Hematopoietic multipotent progenitor cell treated with erythropoietin and hydrocortisone succinate and interleukin-3 and kit ligand, for 6 days (in vitro differentiated cells): ENCODE data around the gene ITM2C.
A peak's percentile ranks its signal among the peaks of the same experiment; 100 is the strongest.

Source experiments
- DNase-seq: peaks from one replicate; pipeline ENCODE4 v3.0.0-alpha.2; 2015

ITM2C gene

DNA sequence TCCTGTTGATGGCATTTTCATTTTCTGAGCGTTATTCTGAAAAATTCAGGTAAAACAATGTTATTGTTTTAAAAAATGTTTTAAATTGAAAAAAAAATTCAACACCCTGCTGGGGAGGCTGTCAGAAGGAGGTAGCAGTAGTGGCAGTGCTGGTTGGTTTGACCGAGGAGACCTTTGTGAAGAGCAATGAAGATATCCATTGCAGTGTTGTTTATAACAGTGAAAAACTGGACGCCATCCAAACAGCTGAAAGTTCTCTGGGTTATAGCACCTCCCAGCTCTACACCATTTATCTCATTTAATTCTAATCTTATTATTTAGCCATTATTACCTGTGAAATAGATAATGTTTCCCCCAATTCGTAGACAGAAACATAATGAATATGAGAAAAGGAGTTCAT is 12.6 kb upstream of the ITM2C start:
- no peak for DNase-seq

- no peak for DNase-seq
Observed at GRCh38 chr2:230861552-230862255, 3.0 kb upstream of the ITM2C start.

DNA sequence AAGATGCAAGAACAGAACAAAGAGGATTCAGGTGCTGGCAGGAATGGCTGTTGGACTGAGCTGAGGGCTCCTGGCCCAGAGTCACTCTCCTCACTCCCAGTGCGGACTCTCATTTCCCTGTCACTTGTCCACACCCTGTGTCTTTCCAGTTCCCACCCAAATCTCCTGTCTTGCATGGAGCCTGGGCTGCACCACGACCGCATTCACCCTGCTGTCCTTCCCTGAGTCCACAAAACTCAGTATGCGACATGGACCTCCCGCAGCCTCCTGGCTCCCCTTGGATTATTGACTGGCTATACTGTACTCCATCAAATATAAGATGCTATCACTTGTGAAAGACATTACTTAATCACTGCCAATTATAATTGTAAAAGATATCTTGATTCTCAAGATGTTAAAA is 2.5 kb upstream of the ITM2C start:
- DNase-seq, result no peak

- DNase-seq, result no peak
Observed at GRCh38 chr2:230863031-230863430, 1.7 kb upstream of the ITM2C start.

GRCh38 chr2:230863442-230864121 is 1.2 kb upstream of the ITM2C start:
- DNase-seq, result no peak

- DNase-seq, result no peak
Observed at GRCh38 chr2:230864122-230864604, 579 bp upstream of the ITM2C start.

- DNase-seq, result peak; percentile 26
Observed at GRCh38 chr2:230865307-230865765, 594 bp downstream of the ITM2C start.

DNA sequence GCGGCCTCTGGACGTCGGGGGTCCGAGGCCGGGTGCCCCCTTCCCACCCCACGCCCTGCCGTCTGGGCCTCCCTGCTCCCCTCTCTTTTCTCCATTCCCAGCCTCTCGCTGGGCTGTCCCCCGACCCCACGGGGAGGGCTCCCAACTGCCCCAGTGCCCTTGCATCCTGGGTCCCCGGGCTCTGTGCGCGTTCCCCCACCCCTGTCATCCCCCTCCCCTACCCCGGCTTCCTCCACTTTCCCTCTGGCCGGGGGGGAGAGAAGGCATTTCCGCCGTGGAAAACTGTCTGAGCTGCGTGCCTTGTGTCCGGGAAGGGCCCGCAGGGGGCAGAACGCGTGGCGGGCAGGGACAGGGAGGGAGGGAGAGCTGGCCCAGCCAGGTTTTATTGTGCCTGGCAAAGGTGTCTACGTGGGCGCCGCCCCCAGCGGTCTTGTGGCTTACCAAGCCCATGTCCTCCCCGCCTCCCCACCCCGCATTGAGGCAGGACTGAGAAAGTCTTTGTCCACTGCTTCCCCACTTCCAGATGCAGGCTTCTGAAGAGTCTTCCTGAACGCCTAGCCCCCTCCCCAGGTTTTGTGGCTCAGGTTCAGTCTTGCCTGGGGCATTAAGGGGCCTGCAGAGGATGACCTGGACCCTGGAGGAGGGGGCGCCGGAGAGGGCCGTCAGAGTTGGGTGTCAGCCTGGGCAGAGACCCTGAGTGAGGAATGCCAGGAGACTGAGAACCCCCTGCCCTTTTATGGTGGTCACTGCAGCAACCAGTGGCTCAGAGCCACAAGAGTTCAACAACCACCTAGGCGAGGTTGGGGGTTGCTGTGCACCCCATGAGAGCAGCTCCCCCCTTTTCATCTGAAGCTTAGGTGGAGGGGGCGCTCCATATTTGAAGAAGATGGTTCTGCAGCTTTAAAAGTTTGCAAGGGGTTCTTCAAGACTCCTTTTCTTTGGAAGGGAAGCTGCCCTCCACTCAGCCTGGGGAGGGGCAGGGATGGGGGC is 1.3 kb downstream of the ITM2C start:
- peak; percentile 39 for DNase-seq

- DNase-seq, result peak; percentile 85
Observed at GRCh38 chr2:230866756-230867523, 2.2 kb downstream of the ITM2C start.

DNA sequence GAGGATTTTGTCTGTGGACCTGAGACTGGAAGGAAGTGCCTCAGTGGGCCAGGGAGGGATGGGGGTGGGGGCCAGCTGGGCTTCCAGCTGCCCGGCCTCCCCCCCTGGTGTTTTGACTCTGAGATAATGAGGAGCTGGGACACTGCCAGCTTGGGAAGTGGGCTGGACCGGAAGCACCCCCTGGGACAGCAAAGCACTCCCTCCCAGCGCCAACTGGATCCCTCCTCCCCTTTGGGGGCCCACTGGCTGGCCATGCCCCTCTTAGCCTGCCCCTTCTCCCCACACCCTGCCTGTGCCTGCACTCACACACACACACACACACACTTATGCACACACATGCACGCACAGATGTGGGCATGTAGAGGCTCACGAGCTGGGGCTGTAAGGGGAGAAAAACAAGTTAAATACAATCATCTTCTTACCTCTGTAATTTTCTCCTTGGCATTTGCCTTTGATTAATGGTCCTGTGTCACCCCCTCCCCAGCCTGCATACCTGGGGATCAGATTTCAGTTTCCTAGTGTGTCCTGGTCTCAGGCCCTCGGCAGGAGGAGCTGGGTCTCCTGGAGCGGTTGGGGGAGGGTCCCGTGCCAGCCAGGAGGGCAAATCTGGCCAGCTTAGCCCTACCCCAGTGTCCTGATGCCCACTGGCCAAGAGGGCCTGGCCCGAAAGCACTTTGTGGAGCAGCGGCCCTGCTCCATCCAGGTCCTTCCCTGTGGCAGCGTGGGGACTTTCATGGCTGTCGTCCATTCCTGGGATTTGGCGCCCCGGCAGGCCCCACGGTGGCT is 3.6 kb downstream of the ITM2C start:
- DNase-seq, result no peak

GRCh38 chr2:230868947-230869913 is 4.5 kb downstream of the ITM2C start:
- no peak for DNase-seq

DNA sequence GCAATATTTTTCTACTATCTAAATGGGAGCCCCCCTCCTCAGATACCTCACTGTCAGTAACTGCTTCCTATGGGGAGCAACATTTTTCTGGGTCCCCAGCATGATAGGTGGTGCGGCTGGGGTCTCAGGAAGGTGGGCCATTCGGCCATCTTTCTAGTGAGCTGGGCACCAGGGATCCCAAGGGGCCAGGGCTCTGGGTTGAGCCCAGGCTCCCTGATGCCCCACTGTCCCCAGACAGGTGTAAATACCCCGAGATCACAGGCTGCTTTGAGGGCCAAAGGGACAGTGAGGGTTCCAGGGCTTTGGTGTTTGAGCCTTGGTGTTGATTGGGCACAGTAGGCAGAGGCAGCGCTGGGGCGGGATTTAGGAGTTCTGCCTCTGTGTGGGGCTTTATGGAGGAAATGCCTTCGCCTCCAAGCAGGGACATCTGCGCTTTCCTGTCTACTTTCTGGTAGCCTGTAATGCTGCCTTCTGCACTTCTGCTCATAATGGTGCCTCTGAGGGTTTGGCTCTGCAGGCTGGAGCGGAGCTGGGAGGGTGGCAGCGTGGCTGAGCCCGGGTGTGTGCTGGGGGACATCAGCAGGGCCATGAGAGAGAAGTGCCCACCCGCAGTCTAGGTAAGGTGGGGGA is 5.3 kb downstream of the ITM2C start:
- DNase-seq, result no peak

GRCh38 chr2:230870544-230871360 is 6.0 kb downstream of the ITM2C start:
- DNase-seq, result peak; percentile 54

- no peak for DNase-seq
Observed at GRCh38 chr2:230871361-230872150, 6.8 kb downstream of the ITM2C start.

- no peak for DNase-seq
Observed at GRCh38 chr2:230872151-230872967, 7.6 kb downstream of the ITM2C start.

GRCh38 chr2:230872968-230873660 is 8.4 kb downstream of the ITM2C start:
- no peak for DNase-seq
